ENCODE results near the gene SSR2.
A peak's percentile ranks its signal among the peaks of the same experiment; 100 is the strongest.

The SSR2 gene

GRCh38 chr1:156009404-156009803 is 11.3 kb downstream of the SSR2 start:
- in situ Hi-C loops (cut with HindIII; ENCODE audit: low sequenced_read_pairs): no loop called here
- TF ChIP-seq CTCF (IDR thresholded peaks at IDR 0.05; ENCODE audit: low read depth, low read length, missing control alignments): no peak
- H3K4me3 ChIP-seq (ENCODE audit: low read depth, low read length): no peak overlapping the region
- DNase-seq (ENCODE audit: low read depth): no peak

GRCh38 chr1:156006666-156007376 is 13.9 kb downstream of the SSR2 start:
- in situ Hi-C loops (cut with HindIII; ENCODE audit: low sequenced_read_pairs): no loop called here
- no peak overlapping the region for H3K4me3 ChIP-seq (ENCODE audit: low read depth, low read length)
- TF ChIP-seq CTCF (IDR thresholded peaks at IDR 0.05; ENCODE audit: low read depth, low read length, missing control alignments): no peak
- no peak for DNase-seq (ENCODE audit: low read depth)

GRCh38 chr1:156004843-156005584 is 15.7 kb downstream of the SSR2 start:
- H3K4me3 ChIP-seq (ENCODE audit: low read depth, low read length): no peak overlapping the region
- in situ Hi-C loops (cut with HindIII; ENCODE audit: low sequenced_read_pairs): no loop called here

GRCh38 chr1:156003923-156004188 is 16.9 kb downstream of the SSR2 start:
- in situ Hi-C loops (cut with HindIII; ENCODE audit: low sequenced_read_pairs): no loop called here
- TF ChIP-seq CTCF (IDR thresholded peaks at IDR 0.05; ENCODE audit: low read depth, low read length, missing control alignments): no peak
- DNase-seq (ENCODE audit: low read depth): no peak
- no peak overlapping the region for H3K4me3 ChIP-seq (ENCODE audit: low read depth, low read length)

More at GRCh38 chr1:156004843-156005584, 15.7 kb downstream of the SSR2 start:
- TF ChIP-seq CTCF (IDR thresholded peaks at IDR 0.05; ENCODE audit: low read depth, low read length, missing control alignments): no peak
- no peak for DNase-seq (ENCODE audit: low read depth)

- no peak for DNase-seq (ENCODE audit: low read depth)
- no peak overlapping the region for H3K4me3 ChIP-seq (ENCODE audit: low read depth, low read length)
- no peak for TF ChIP-seq CTCF (IDR thresholded peaks at IDR 0.05; ENCODE audit: low read depth, low read length, missing control alignments)
- in situ Hi-C loops (cut with HindIII; ENCODE audit: low sequenced_read_pairs): no loop called here
Measured at GRCh38 chr1:156002188-156002911, 18.4 kb downstream of the SSR2 start.

- TF ChIP-seq CTCF (IDR thresholded peaks at IDR 0.05; ENCODE audit: low read depth, low read length, missing control alignments): peak; percentile 5
Measured at GRCh38 chr1:156001662-156002171, 19.0 kb downstream of the SSR2 start.

More at GRCh38 chr1:156001662-156002171, 19.0 kb downstream of the SSR2 start:
- no peak overlapping the region for H3K4me3 ChIP-seq (ENCODE audit: low read depth, low read length)
- in situ Hi-C loops (cut with HindIII; ENCODE audit: low sequenced_read_pairs): no loop called here
- DNase-seq (ENCODE audit: low read depth): no peak
